Keratinocyte (primary cell): ENCODE data around the gene PLEKHS1.

Source experiments
- EZH2 ChIP-seq: IDR thresholded peaks from one replicate; pipeline ENCODE4 v1.6.1; 2012; ENCODE audit warnings: inconsistent platforms, mild to moderate bottlenecking, low read length, moderate library complexity
- TF ChIP-seq, protein P1 (sequence below), 3 experiments: IDR thresholded peaks in 1 of 3; conservative IDR thresholded peaks in 1 of 3; optimal IDR thresholded peaks in 1 of 3; 2 replicates in 2 of 3; 3 replicates in 1 of 3; pipeline versions ENCODE3 to v1.5.1; 2011; ENCODE audit warnings: low read length in 3 of 3, mild to moderate bottlenecking in 3 of 3, moderate library complexity in 2 of 3, control low read depth in 1 of 3, inconsistent platforms in 1 of 3; ENCODE audit not compliant: insufficient read depth in 2 of 3; ENCODE audit errors: extremely low read depth in 1 of 3

DNA sequence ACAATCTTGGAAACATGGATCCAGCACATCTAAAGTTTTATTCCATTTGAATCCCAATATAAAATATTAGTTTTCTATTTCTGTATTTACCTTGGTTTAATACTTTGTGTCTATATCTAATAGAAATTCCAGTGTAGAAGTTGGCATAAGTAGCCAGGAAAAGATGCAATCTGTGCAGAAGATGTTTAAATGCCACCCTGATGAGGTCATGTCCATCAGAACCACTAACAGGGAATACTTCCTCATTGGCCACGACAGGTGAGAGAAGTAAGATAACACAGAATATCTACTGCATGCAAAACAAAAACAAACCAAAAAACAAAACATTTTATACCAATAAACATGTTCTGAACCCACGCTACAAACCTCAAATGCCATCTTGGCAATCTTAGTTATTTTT lies 15.7 kb downstream of the PLEKHS1 start:
- TF ChIP-seq, protein P1, sequence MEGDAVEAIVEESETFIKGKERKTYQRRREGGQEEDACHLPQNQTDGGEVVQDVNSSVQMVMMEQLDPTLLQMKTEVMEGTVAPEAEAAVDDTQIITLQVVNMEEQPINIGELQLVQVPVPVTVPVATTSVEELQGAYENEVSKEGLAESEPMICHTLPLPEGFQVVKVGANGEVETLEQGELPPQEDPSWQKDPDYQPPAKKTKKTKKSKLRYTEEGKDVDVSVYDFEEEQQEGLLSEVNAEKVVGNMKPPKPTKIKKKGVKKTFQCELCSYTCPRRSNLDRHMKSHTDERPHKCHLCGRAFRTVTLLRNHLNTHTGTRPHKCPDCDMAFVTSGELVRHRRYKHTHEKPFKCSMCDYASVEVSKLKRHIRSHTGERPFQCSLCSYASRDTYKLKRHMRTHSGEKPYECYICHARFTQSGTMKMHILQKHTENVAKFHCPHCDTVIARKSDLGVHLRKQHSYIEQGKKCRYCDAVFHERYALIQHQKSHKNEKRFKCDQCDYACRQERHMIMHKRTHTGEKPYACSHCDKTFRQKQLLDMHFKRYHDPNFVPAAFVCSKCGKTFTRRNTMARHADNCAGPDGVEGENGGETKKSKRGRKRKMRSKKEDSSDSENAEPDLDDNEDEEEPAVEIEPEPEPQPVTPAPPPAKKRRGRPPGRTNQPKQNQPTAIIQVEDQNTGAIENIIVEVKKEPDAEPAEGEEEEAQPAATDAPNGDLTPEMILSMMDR (optimal IDR thresholded peaks at IDR 0.05 in 1 of 3, IDR thresholded peaks at IDR 0.05 in 1 of 3, conservative IDR thresholded peaks at IDR 0.05 in 1 of 3; ENCODE audit: extremely low read depth in 1 of 3, insufficient read depth in 2 of 3, low read length in 3 of 3) = no peak
- no peak for TF ChIP-seq EZH2
